NCI-H2196 treated with DMSO at 0.1 percent for 48 hours (cell line): ENCODE results near the gene MSX1.

Source experiments
- DNase-seq: peaks from one replicate; lab custom pipeline; 2025; ENCODE audit not compliant: unreplicated experiment; lab: John Stamatoyannopoulos, UW

MSX1 gene

DNA sequence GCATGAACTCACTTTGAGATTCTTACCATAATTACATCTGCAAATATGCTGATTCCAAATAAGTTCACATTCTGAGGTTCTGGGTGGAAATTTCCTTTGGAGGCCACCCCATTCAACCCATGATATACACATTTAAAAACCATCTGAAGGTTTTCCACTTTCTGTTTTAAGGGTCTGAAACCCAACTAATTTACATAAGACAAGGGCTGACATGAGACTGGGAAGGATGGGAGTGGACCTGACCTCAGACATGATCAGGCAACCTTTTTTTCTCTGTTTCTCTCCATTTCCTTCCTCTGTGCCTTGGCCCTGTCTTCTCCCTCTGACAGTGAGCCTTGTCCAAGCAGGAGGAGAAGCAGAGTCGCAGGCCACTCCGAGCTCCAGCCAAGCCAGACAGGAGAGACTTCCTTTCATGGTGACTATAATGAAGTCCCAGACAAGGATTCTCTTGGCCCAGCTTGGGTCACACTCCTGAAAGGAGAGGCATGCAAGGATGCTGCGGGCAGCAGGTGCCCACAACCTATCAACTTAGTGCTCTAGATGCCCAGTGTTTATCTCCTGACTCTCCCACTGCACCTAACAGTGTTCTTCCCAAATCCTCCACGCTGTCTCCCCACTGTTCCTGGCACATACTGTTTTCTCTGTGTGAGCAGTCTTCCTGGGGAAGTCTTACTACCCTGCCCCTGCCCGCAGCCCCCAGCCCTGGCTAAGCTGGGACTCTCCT is 39.9 kb downstream of the MSX1 start:
- no peak for DNase-seq

DNA sequence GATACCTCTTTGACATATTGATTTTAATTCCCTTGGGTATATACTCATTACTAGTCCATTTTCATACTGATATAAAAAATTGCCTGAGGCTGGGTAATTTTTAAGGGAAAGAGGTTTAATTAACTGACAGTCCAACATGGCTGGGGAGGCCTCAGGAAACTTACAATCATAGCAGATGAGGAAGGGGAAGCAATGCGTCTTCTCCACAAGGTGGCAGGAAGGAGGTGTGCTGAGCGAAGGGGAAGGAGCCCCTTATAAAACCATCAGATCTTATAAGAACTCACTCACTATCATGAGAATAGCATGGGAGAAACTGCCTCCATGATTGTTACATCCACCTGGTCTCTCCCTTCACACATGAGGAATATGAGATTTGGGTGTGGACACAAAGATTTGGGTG is 42.4 kb downstream of the MSX1 start:
- no peak for DNase-seq

DNA sequence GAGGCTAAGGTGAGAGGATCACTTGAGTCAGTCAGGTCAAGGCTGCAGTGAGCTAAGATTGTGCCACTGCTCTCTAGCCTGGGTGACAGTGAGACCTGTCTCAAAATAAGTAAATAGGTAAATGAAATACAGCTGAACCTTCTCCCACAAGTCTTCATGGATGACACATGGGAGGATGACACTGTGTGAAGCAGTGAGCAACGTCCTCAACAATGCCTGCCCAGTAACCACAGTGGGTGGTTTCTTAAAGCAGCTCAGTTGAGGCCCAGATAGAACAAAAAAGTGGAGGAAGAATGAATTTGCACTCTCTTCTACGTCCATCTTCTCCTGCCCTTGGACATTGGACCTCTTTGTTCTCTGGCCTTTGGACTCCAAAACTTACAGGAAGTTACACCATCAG is 52.7 kb downstream of the MSX1 start:
- DNase-seq = no peak

DNA sequence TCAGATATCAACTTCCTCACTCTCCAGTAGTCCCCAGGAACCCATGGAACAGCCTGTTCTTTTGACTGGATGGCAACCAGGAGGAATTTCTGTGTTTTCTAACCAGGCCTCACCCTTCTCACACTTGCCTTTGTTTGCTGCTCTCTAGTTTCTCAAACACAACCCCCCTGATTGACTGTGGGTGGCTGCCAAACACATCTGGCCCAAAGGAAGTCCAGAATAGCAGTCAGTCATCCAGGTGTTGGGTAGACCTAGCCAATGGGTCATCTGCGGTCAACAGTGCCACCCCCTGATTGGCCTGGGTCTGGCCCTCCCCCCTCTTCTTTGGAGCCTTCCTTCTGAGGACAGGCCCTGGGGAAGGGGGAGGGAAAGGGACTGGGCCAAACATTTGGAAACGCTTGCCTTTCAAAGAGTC is 53.7 kb downstream of the MSX1 start:
- no peak for DNase-seq
